GM21526 (cell line): ENCODE measurements around the gene KCNJ12.
"Not testable (repeated sequence)": the region's sequence is repeated elsewhere in the genome, so short reads cannot be mapped to it uniquely, and the experiment has no call there.

Experiments used
- ATAC-seq: cut with Tn5 transposase; IDR thresholded peaks from one replicate; pipeline ENCODE4 v1.9.1; 2021; ENCODE audit warnings: moderate library complexity; ENCODE audit not compliant: unreplicated experiment, low FRiP score

Gene KCNJ12

DNA sequence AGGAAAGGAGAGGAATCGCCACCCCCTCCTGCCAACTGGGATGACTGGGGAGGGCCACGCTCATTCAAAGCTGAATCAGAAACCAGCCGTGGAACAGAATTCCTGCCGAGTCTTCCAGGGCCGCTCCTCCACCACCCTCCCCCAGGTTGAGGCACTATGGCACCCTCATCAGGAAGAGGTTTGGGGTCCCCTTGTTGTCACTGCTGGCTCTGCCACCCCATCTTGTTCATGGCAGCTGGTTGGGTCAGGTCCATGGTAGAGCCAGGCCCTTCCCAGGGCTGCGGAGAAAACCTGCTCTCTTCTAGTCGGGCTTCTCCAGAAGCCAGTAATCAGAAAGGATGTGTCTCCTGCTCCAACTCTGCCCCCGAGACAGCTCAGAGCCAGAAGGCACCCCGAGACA is 41.8 kb downstream of the KCNJ12 start:
- no peak for ATAC-seq

GRCh38 chr17:21418446-21419298 is 42.5 kb downstream of the KCNJ12 start:
- no peak for ATAC-seq

GRCh38 chr17:21419299-21420239 is 43.4 kb downstream of the KCNJ12 start:
- ATAC-seq: no peak

- ATAC-seq: not testable (repeated sequence)
Measured at GRCh38 chr17:21420503-21421090, 44.4 kb downstream of the KCNJ12 start.

DNA sequence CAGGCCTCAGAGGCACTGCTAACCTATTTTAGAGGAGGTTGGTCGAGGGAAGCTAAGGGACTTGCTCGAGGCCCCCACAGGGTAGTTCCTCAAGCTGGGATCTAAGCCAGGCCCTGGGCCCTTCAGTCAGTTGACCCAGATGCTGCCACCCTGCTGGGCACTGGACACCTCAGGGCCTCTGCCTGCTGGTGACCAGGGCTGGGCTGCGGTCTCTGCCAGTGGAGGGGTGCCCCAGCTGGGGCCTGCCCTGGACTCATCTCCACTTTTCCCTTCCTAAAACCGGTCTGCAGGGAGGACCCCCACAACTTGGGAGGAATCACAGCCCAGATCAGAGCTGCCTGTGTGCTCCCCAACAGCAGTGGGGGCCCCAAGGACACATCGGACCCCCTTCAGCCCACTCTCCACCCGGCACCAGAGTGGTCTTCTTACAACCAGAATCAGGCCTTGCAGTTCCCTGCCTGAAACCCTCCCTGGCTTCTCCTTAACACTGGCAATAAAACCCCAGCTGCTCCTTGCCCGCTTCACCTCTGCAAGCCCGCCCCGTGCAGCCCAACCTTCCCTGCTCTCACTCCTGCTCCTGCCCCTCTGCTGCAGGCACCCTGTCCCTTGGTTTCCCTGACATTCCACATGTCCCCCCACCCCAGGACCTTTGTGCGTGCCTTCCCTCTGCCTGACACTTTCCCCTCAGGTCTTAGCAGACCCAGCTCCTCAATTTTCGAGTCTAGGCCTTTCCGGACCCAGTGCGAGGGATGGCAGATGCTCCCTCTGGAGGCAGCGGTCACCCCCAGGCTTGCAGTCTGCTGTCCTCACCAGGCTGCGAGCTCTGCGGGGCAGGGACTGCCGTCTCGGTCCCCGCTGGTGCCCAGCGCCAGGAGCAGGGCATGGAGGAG is 45.5 kb downstream of the KCNJ12 start:
- not testable (repeated sequence) for ATAC-seq

DNA sequence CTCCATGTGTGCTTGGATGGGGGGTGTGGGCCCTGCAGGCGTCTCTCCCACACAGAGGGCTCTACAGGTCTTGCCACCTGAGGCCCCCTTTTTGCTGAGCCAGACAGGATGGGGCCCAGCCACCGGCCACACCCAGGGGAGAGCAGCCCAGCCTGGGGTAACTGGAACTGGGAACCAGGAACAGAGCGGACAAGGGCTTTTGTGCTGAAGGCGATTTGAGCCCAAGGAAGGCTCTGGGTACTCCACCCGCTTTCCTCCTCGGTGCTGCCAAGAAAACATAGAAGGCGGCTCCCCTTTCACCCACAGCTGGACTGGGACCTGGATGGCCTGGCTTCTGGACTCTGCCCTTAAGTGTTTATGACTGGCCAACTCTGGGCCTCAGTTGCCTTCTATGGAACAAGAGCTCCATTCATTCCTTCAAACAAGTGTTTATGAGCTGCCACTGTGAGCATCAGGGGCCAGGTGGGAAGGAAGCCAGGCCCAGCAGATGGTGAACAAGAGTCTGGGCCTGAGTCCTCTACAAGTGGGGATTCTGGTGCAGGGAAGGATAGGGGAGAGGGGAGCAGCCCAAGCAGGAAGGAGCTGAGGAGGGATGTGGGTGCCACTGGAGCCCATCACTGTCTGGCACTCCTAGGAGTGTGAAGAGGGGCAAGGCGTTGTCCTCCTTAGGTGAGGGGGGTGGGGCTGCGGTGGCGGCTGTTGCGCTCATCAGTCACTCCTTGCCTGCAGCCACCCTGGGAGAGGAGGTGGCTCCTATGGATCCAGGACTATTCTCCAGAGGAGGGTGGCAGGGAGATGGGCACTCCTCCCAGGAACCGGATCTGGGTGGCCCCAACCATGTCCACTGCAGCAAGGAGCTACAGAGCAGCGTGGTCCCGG is 46.4 kb downstream of the KCNJ12 start:
- not testable (repeated sequence) for ATAC-seq

GRCh38 chr17:21423190-21423493 is 47.0 kb downstream of the KCNJ12 start:
- not testable (repeated sequence) for ATAC-seq

DNA sequence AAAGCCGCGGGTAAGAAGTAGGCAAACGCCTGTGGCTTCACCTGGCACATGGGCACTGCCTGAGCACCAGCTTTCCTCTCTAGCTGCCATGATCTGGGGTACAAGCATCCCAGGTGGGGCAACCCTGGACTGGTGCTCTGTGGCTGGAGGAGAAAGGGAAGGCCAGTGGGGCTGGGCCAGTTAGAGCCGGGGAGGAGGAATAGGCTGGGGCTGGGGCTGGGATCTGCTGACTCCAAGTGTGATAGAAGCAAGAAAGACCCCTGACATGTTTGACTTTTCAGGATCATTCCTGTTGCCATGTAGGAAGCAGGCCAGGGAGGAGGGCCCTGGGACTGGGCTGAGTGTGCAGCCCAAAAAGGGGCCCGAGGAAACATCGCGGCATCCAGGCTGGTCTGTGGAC is 48.5 kb downstream of the KCNJ12 start:
- ATAC-seq: not testable (repeated sequence)

DNA sequence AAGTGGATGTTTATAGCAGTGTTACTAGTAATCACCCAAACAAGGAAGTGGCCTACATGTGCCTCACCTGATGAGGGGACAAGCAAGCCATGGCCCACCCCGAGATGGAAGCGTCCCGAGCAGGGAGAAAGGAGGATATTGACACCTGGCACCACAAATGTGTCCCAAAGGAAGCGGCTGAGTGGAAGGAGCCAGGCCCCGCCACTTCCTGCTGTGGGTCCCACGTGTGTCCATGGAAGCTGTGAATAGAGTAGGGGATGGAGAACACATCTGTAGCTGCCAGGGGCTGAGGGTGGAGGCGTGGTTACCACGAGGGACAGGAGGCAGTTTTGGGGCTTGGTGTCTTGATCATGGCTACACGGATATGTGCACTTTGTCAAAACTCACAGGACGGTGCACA is 49.2 kb downstream of the KCNJ12 start:
- no peak for ATAC-seq

DNA sequence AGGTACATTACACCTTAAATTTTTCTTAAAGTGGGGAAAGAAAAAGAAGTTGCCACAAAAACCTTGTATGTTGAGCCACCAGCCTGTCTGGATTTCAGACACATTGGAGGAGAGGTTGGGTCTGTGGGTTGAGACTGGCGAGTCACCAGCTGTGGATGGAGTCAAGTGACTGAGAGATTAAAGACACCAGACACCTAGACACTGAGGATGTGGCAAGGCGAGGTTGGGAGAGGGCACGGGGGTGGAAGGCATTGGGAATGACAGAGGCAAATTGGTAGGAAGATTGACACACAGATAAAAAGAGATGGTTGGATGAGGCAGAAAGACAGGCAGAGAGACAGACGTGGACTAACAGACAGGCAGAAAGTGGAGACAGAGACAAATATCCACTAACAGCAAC is 49.6 kb downstream of the KCNJ12 start:
- no peak for ATAC-seq

GRCh38 chr17:21426246-21426645 is 50.1 kb downstream of the KCNJ12 start:
- not testable (repeated sequence) for ATAC-seq

DNA sequence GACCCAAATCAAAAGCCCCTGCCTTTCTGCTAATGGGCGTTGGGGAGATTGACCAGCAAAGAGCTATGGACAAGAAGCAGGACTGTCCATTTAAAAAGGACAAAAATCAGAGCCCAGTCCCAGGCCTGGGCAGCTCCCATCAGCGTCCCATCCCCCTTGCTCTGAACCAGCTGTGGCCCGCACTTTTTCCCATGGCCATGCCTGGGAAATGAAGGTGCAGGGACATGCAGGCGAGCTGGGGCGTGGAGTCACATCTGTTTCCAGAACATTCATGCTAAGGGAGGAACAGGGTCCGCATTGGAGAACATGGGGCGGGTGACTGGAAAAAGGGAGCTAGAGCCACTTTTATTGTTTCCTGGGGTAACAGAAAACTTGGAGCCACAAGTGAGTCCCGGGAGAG is 50.7 kb downstream of the KCNJ12 start:
- ATAC-seq: not testable (repeated sequence)

DNA sequence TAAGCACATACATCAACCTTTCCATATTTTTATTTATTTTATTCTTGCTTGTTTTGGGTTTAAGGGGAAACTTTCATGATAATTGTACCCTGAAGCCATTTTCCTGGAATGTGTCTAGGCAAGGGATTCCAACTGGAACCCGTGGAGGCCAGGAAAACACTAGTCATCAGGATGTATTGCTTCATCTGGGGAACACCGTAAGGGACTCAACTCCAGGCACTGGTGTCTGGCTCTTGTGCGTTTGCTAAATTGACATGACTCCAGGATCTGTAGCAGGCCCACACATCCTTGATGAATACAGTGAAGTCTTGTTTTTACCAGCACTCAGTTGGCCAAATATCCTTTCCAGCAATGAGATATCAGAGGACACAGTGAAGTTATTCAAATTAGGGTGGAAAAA is 51.6 kb downstream of the KCNJ12 start:
- ATAC-seq: not testable (repeated sequence)

- ATAC-seq: not testable (repeated sequence)
Measured at GRCh38 chr17:21428752-21429424, 52.7 kb downstream of the KCNJ12 start.

- not testable (repeated sequence) for ATAC-seq
Measured at GRCh38 chr17:21429921-21430628, 53.9 kb downstream of the KCNJ12 start.

DNA sequence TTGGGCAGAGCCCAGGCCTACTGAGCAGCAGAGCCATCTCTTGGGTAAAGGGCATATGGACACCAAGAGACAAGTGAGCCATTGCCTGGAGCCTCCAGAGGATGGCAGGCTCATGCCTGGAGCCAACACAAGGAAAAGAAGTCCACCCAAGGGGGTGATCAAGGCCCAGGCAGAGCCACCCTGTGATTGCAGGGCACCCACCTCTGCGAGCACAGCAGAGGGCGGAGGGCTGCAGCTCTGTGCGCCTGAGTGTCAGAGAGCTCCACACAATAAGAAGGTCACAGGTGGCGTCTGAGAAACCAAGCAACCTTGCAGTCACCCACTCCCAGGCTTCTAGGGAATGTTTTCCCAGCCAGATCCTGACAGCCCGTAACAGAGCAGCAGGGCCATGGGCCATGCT is 57.8 kb downstream of the KCNJ12 start:
- ATAC-seq: not testable (repeated sequence)

DNA sequence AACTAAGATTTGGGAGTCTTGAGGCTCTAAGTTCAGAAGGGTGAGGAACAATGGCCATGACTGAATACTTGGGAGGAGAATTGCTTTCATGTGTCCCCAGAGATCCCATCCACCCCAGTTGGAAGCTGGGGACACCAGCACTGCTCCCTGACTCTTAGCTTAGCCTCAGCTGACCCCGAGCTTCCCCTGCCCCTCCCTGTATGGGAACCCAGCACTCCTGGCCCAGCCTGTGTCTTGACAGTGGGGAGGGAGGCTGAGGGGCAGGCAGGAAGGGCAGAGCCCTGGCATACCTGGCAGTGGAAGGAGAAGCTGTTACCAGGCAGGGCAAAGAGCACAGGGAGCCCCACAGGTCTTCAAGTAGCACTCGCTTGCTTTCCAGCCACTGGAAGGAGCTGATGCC is 58.8 kb downstream of the KCNJ12 start:
- not testable (repeated sequence) for ATAC-seq

GRCh38 chr17:21436481-21436880 is 60.3 kb downstream of the KCNJ12 start:
- not testable (repeated sequence) for ATAC-seq
